ENCODE results near the gene MYL3.

DNA sequence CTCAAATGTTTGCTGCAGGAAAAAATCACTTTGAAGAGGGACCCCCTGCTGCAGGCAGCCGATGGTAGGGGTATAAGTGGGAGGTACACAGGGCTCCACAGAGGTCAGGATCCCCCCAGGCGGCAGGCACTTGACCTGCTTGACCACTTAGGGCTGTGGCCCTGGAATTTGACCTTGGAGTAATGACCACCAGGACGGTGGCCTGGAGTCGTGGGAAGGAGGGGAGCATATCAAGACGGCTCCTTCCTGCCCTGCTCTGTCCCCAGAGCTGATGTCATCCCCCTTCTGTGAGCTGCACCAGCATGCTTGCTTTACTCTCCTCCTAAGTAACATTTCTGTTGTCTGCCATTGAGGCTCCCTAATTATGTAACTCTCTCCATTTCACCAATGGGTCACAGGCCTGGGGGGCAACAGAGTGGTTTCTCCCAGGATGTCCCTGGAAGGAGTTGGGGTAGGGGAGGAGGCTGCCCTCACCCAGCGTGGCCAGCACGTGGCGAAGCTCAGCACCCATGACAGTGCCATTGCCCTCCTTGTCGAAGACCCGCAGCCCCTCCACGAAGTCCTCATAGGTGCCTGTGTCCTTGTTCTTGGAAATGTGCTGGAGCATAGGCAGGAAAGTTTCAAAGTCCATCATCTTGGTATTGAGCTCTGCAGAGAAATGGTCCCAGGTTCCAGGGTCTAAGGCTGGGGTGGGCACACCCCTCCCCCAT is 4.1 kb downstream of the MYL3 start:
- TF ChIP-seq, protein P1, sequence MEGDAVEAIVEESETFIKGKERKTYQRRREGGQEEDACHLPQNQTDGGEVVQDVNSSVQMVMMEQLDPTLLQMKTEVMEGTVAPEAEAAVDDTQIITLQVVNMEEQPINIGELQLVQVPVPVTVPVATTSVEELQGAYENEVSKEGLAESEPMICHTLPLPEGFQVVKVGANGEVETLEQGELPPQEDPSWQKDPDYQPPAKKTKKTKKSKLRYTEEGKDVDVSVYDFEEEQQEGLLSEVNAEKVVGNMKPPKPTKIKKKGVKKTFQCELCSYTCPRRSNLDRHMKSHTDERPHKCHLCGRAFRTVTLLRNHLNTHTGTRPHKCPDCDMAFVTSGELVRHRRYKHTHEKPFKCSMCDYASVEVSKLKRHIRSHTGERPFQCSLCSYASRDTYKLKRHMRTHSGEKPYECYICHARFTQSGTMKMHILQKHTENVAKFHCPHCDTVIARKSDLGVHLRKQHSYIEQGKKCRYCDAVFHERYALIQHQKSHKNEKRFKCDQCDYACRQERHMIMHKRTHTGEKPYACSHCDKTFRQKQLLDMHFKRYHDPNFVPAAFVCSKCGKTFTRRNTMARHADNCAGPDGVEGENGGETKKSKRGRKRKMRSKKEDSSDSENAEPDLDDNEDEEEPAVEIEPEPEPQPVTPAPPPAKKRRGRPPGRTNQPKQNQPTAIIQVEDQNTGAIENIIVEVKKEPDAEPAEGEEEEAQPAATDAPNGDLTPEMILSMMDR (optimal IDR thresholded peaks at IDR 0.05 in 1 of 3, IDR thresholded peaks at IDR 0.05 in 1 of 3, conservative IDR thresholded peaks at IDR 0.05 in 1 of 3; ENCODE audit: extremely low read depth in 1 of 3, insufficient read depth in 2 of 3, low read length in 3 of 3): no peak
- no peak for TF ChIP-seq EZH2 (IDR thresholded peaks at IDR 0.05; ENCODE audit: low read length)
